ENCODE data around the gene GATA5. TPM values are rescaled to one million over a fixed set of nuclear protein-coding genes. Genes with fewer than 3 reads are reported as not detected.

Gene GATA5
- polyA plus RNA-seq, 1 of the 3 experiments (the other 2 are of a cell fraction) = not detected

DNA sequence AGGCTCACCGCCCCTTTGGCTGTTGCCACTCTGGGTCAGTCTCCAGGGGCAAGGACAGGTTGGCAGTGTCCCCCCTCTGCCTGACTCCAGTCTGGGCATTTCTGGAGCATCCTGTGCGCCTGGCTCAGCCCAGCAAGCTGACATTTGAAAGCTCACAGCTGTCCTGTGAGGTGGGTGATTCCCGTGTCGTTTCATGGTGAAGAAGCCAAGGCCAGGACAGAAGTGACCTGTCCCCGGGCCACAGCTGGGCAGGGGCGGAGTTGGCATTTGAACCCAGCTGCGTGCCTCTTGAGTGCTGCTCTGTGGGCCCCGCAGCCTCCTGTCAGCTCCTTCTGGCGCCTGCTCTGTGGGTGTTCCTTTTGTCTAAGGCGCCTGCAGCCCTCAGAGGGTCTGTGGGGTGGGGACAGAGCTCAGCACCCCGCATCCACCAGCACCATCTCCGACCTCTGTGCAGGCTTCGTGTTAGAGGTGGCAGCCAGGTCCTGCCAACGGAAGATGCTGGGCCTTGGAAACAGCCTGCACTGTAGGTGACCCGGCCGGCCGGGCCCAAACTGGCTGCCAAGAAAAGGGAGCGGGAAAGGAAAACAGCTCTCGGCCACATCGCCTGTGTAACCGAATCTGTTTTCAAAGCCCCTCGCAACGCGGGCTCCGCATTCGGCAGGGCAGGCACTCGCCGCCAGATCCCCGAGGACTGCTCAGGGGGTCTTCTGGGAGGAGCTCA lies 5.8 kb upstream of the GATA5 start:
- H3K9ac ChIP-seq = no peak overlapping the region
- no peaks in the 10 kb centered on the region for H3K36me3 ChIP-seq (replicated peaks in 1 of 2; ENCODE audit: control insufficient read depth in 1 of 2, insufficient read depth in 2 of 2, low read length in 1 of 2)
- CTCF ChIA-PET = interaction anchor here (0.9 to 6.9 kb wide), 5 partner anchors 16 to 310 kb away, joined by 3 to 42 read pairs (median 6); no protein-coding TSS in a partner anchor
- peaks cover 28% of the 10 kb centered on the region for H3K27me3 ChIP-seq (ENCODE audit: insufficient read depth)
- H3K27ac ChIP-seq (ENCODE audit: low read depth in 2 of 2, low read length in 1 of 2) = no peak overlapping the region
- no peaks in the 10 kb centered on the region; a peak in 1 of 4 replicates for H3K4me1 ChIP-seq (ENCODE audit: control insufficient read depth in 1 of 2, insufficient read depth in 2 of 2, low read depth in 1 of 2, low read length in 1 of 2)
- no peaks in the 10 kb centered on the region for H3F3A ChIP-seq (replicated peaks; ENCODE audit: insufficient read depth)
- H3K9me3 ChIP-seq = no peaks in the 10 kb centered on the region
- no peak overlapping the region for H2AFZ ChIP-seq (ENCODE audit: low read depth)
- WGBS (ENCODE audit: low lambda C conversion rate) = 85% methylated on average over 14 of the region's 29 CpGs
- DNase-seq = no peak
- H3K9me2 ChIP-seq = no peaks in the 10 kb centered on the region
- TF ChIP-seq SIN3A (IDR thresholded peaks at IDR 0.05; ENCODE audit: borderline replicate concordance, low read depth, low read length) (no peak), FOXM1 (IDR thresholded peaks at IDR 0.05; ENCODE audit: low read depth) (no peak), USF2 (IDR thresholded peaks at IDR 0.05; ENCODE audit: borderline replicate concordance, low read depth, low read length) (no peak), PBX3 (IDR thresholded peaks at IDR 0.05) (no peak), MAX (IDR thresholded peaks at IDR 0.05; ENCODE audit: low read depth) (no peak), NFIC (IDR thresholded peaks at IDR 0.05; ENCODE audit: borderline replicate concordance) (no peak), GATA2 (CRISPR knock-in tag; IDR thresholded peaks at IDR 0.05) (no peak), CHD2 (IDR thresholded peaks at IDR 0.05; ENCODE audit: low read length, partially characterized antibody) (no peak), SMC3 (IDR thresholded peaks at IDR 0.05; ENCODE audit: low read depth, low read length) (no peak), MEF2A (IDR thresholded peaks at IDR 0.05; ENCODE audit: borderline replicate concordance, low read depth) (no peak), TCF12 (IDR thresholded peaks at IDR 0.05) (no peak)
- TF ChIP-seq, protein P1, sequence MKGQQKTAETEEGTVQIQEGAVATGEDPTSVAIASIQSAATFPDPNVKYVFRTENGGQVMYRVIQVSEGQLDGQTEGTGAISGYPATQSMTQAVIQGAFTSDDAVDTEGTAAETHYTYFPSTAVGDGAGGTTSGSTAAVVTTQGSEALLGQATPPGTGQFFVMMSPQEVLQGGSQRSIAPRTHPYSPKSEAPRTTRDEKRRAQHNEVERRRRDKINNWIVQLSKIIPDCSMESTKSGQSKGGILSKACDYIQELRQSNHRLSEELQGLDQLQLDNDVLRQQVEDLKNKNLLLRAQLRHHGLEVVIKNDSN (IDR thresholded peaks at IDR 0.05; ENCODE audit: borderline replicate concordance, low read depth) = no peak
- H3K79me2 ChIP-seq (ENCODE audit: insufficient read depth) = no peaks in the 10 kb centered on the region
- no peak overlapping the region for H3K4me3 ChIP-seq (ENCODE audit: low read depth in 2 of 2, low read length in 1 of 2)
- H3K4me2 ChIP-seq = no peak overlapping the region
- H4K20me1 ChIP-seq (ENCODE audit: insufficient read depth) = no peaks in the 10 kb centered on the region
- POLR2A ChIA-PET = no interaction called here

DNA sequence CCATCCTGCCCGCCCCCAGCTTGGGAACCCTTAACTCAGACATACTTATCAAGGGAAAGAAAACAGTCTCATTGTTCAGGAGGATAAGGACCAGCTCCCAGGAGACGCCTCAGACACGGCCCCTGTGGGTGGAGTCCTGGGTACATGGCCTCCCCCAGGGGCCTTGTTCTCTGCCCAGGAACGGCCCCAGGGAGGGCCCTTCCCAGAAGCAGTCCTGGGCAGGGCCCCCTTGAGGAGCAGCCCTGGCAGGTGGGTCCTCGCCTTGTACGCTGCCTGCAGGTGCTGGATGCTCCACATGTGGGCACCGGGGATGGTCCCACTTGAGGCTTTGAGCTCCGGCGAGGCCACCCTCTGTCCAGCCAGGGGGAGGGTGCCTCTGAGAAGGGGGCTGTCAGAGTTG lies 4.5 kb upstream of the GATA5 start:
- CTCF ChIA-PET = interaction anchor here (0.6 to 6.9 kb wide), 4 partner anchors 16 to 137 kb away, joined by 3 to 42 read pairs (median 8); no protein-coding TSS in a partner anchor
- Histone ChIP-seq H3K27me3 (ENCODE audit: insufficient read depth) (peaks cover 37% of the 10 kb centered on the region), H3K79me2 (ENCODE audit: insufficient read depth) (no peaks in the 10 kb centered on the region), H3K4me3 (ENCODE audit: low read depth in 2 of 2, low read length in 1 of 2) (no peak overlapping the region), H3K36me3 (replicated peaks in 1 of 2; ENCODE audit: control insufficient read depth in 1 of 2, insufficient read depth in 2 of 2, low read length in 1 of 2) (no peaks in the 10 kb centered on the region), H2AFZ (ENCODE audit: low read depth) (no peak overlapping the region), H3K9ac (no peak overlapping the region), H3F3A (replicated peaks; ENCODE audit: insufficient read depth) (no peaks in the 10 kb centered on the region), H3K4me1 (ENCODE audit: control insufficient read depth in 1 of 2, insufficient read depth in 2 of 2, low read depth in 1 of 2, low read length in 1 of 2) (no peaks in the 10 kb centered on the region; a peak in 1 of 4 replicates), H3K9me3 (no peaks in the 10 kb centered on the region), H3K4me2 (no peak overlapping the region), H3K9me2 (no peaks in the 10 kb centered on the region), H4K20me1 (ENCODE audit: insufficient read depth) (no peaks in the 10 kb centered on the region), H3K27ac (ENCODE audit: low read depth in 2 of 2, low read length in 1 of 2) (no peak overlapping the region)
- POLR2A ChIA-PET = no interaction called here
- WGBS (ENCODE audit: low lambda C conversion rate) = 20% methylated on average over 3 of the region's 9 CpGs
- TF ChIP-seq MAX (IDR thresholded peaks at IDR 0.05; ENCODE audit: low read depth) (no peak), ELF1 (IDR thresholded peaks at IDR 0.05) (no peak), PBX3 (IDR thresholded peaks at IDR 0.05) (no peak), YY1 (IDR thresholded peaks at IDR 0.05; ENCODE audit: low read depth) (no peak), RCOR1 (IDR thresholded peaks at IDR 0.05; ENCODE audit: low read length) (no peak), MXI1 (IDR thresholded peaks at IDR 0.05; ENCODE audit: low read depth, low read length) (no peak), MEF2A (IDR thresholded peaks at IDR 0.05; ENCODE audit: borderline replicate concordance, low read depth) (no peak), NRF1 (IDR thresholded peaks at IDR 0.05; ENCODE audit: low read depth, low read length) (no peak)
- TF ChIP-seq, protein P2, sequence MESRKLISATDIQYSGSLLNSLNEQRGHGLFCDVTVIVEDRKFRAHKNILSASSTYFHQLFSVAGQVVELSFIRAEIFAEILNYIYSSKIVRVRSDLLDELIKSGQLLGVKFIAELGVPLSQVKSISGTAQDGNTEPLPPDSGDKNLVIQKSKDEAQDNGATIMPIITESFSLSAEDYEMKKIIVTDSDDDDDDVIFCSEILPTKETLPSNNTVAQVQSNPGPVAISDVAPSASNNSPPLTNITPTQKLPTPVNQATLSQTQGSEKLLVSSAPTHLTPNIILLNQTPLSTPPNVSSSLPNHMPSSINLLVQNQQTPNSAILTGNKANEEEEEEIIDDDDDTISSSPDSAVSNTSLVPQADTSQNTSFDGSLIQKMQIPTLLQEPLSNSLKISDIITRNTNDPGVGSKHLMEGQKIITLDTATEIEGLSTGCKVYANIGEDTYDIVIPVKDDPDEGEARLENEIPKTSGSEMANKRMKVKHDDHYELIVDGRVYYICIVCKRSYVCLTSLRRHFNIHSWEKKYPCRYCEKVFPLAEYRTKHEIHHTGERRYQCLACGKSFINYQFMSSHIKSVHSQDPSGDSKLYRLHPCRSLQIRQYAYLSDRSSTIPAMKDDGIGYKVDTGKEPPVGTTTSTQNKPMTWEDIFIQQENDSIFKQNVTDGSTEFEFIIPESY (IDR thresholded peaks at IDR 0.05; ENCODE audit: borderline replicate concordance, low read depth) = no peak
- no peak for DNase-seq
